Activated CD4-positive, alpha-beta T cell treated with anti-CD3 and anti-CD28 coated beads for 24 hours (primary cell): ENCODE data around the gene ERBB4.
"Not testable (repeated sequence)": the region's sequence is repeated elsewhere in the genome, so short reads cannot be mapped to it uniquely, and the experiment has no call there.

ENCODE experiments used
- DNase-seq, 2 donors: peaks; one replicate each; pipeline ENCODE4 v3.0.0-alpha.2; 2020; ENCODE audit warnings: low read depth in 2 of 2

The ERBB4 gene

DNA sequence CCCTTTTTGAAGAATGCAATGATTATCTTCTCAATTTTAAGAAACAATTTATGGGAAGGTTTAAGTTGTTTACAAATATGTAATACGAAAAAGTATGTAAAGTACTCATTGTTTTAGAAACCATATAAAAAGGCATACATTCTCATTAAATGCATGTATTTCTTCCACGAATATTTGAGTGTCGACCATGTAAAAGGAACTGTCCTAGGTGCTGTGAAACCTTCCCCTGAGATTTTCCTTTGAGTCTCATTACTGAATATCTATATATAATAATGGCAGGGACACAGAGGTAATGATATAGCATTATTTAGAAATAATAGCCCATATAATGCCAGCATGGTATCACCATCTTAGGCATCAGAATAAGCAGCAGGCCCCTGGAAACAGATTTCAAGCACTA lies 239.3 kb downstream of the ERBB4 start:
- DNase-seq: no peak

DNA sequence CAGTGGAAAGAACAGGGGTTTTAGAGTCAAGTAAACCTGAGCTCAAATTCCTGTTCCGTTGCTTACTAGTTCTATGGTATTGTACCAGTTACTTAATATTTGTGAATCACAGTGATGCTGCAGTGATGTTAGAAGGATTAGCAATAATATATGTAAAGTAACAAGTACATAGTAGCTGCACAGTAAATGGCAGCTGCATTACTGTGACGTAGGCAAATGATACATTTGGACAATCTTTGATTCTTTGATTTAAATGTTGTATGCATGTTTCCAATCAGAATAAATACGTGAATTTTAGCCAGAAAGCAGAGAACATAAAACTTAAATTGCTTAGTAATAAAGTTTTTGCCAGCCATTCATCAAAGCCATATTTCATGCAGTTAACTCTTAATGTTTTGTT lies 243.0 kb downstream of the ERBB4 start:
- DNase-seq: no peak

DNA sequence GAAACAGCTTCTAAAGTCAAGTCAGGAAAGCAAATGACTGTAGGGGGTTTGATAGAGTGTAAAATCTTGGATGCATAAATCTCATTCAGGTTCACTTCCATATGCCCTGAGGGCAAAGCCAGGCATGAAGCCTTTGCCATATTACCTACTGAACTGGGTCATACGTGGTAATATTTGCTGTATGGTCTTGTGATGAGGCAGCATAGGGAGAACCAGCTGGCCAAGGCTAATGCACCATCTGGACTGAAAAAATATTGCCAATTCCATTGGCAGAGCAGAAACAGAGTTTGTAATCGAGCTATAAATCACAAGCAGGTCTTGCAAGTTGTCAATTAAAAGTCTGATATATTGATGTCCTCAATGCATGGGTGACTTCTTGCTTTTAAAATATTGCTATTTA lies 243.8 kb downstream of the ERBB4 start:
- DNase-seq: no peak

DNA sequence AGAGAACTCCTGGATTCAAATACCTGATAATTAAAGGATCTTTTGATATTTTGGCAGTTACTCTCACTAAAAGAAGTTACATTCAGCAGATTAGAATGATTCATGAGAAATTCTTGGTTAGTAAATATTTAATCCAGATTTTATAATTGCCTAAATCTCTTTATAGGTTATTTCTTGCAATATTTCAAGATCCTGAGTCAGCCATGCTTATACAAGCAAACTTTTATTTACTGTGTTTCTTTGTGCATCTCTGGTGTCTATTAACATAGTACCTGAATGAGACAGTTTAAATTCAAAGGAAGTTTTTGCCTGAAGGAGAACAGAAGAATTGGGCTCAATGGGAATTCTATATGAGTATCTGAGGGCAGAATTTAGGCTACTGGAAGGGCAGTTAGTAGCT lies 249.3 kb downstream of the ERBB4 start:
- DNase-seq: no peak

DNA sequence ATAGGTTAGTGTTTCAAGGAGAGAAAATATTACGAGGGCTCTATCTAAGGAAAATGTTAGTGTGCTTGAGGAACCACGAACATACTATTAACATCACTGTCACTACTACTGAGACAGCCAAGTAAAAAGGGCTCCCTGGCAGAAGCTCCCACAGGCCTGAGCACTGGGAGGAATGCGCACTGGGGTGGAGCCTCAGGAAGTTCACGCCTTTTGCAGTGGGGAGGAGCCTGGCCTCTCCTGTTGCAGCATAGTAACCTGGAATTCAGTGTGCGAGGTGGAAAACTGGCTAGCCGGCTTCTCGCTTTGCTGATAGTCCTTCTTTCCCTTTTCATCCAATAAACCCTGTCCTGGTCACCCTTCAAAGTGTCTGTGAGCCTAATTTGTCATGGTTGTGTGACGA lies 250.3 kb downstream of the ERBB4 start:
- no peak for DNase-seq

DNA sequence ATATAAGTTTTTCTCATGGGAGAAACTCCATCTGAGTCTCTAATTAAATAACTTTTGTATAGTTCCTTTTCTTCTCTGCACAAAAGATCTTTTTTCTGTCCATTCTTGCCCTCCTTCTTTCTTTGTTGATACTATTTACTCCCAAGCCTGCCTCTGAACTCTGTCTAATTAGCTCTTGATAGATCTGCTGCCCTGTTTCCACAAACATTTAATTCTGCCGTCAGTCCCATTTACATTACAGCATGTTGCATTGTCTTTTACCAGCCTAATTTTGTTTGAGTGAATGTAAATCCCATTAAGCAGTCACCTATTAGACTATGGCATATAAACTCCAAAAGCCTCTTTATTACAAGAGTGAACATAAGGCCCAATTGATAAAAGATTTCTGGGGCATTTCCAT lies 254.4 kb downstream of the ERBB4 start:
- no peak for DNase-seq

DNA sequence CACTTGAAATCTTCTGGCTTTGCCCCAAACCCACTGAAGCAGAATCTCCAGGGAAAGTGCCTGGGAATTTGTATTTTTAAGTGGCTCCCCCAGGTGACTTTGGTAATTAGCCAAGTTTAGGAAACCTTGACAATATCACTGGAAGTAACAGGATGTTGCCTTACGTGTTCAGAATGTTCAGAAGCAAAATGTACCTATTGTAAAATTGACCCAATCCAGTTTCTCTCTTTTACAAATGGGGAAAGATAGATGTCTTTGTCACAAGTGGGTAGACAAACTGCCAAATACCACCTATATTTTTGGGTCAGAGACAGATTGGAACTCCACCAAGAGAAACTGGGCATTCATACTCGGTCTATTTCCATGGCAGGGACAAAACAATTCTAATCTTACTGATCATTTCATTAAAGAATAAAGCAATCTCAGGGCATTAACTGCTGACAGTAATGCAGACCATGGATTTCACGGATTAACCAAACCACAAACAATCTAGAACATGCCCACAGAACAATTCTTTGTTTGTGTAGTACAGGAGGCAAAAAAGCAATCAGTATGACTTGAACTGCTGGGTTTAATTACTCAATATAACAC lies 255.8 kb downstream of the ERBB4 start:
- no peak for DNase-seq

DNA sequence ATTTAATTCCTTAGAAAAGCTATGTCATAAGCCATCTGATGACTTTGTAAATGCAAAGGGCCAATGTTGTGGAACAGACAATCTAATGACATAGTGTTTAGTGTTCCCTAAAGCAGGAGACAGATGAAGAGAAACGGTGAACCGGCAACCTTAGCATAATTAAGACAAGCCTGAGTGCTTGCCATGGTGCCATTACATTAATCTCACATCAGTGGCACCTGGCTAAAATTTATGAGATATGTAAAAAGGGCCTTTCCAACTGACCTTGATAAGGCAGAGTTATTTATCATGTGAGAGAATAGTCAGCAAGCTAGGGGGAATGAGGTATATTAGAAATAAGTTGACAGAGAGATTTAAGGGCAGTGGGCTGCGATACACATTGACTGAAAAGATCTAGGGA lies 261.8 kb downstream of the ERBB4 start:
- DNase-seq: no peak

DNA sequence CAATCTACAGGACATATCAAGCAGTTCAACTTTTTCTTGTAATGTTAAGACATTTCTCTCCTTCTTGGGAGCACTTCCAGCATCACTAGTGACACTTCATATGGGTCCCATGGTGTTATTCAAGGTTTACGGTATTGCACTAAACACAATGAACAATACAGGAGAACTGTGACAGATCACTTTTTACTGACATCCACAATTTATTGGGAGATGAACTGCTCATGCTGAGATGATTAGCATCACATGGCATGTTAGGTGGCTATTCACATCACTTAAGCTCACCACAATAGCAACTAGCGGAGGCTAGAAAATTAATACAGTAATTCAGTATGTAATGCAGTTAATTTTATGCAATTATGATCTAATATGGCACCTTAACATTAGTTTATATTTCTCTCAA lies 264.4 kb downstream of the ERBB4 start:
- no peak for DNase-seq

DNA sequence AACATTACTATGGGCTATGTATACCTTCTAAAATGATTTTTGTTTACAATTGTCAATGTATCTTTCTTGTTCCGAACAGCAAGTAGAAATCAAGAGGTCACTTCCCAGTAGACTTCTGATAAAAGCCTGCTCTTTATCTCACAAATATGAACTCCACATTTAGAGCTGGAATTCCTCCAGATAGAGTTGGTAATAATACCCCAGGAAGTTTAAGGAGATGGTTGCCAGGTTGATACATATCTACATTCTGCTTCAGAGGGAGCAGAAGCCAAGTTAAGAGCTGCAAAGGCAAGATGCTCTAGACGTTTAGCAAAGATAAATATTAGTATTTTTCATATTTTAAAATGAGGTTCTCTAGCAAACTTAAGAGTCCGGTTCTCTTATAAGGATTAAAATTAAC lies 267.0 kb downstream of the ERBB4 start:
- no peak for DNase-seq

DNA sequence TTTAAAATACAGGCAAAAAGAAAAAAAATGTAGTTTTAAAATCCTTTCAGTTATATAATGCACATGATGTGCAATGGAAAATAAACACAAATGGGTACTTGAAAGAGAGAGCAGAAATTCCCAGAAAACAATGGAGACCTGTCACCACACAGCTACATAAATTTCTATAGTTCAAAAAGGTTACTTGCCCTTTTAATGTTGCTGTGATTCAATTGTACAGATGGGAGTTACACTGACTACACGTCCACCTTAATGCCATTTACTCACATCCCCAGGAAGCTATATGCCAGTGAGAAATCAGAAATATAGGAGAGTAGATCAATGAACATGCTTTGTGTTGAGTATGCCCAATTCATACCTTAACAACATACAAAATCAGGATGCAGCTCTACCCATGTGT lies 269.6 kb downstream of the ERBB4 start:
- no peak for DNase-seq

DNA sequence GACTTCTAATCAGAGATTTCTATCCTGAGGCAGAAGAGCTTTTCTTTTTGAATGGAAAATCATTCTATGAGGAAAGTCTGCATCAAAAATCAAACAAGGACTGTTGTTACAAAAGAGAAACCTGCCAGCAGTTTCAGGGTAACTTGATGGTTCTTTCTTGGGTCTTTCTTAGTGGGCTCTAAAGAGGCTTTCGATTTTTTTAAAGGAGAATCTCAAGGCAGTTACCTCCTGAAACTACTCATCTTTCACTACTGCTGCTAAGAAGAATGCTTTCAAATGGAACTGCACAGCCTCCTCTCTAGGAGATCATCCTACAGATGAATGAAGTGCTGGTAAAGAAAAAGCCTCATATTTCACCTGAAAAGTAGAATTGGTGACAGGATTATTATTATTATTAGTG lies 272.3 kb downstream of the ERBB4 start:
- DNase-seq: no peak

DNA sequence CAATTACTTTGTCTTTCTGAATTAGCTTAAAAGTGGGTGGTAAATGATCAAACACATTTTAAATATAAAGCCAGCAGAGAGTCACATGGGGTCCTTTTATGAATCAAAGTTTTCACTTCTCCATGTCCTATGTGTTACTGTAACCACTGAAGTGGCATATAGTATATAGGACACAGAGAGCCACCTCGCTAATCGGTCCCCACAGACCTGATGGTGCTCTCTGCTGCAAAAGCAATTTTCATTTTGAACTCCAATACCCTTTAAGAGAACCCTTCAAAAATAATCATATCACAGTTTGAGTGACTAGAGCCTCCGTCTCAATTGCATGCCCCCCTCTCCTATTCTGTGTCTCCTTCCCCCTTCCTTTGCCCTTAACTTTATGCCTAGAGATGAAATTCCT lies 272.8 kb downstream of the ERBB4 start:
- DNase-seq: no peak

DNA sequence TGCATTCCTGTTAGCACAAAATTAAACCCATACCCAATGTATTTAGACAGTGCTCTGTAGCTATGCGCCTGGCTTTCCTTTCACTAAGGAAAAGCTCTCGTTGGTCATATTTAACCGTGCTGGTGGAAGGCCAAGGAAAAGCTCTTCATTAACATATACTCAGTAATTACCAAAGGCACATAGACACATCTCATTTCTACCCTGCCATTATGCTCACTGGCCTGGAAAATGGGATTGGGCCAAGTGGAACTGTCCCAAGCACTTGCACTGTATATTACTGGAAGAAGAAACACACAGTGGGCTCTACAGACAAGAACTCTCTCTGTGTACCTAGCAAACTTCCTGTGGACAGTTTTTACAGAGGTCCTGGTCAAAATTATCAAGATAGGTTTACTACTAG lies 274.4 kb downstream of the ERBB4 start:
- DNase-seq: no peak

DNA sequence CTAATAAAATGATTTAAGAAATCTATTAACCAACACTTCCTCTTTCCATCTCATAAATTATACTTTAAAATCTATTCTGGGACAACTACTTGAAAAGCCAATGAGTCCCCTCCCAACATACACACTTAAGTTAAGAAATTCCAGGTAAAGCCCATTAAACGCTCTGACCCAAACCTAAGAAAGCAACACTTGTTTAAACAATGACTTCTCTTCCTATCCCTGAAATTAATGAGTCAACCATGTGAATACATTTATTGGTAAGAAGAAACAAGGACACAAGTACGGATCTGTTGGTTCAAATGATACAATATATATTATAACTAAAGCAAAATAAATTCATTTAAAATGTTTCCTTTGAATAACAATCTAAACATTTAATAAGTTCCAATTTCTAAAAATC lies 279.4 kb downstream of the ERBB4 start:
- DNase-seq: no peak

DNA sequence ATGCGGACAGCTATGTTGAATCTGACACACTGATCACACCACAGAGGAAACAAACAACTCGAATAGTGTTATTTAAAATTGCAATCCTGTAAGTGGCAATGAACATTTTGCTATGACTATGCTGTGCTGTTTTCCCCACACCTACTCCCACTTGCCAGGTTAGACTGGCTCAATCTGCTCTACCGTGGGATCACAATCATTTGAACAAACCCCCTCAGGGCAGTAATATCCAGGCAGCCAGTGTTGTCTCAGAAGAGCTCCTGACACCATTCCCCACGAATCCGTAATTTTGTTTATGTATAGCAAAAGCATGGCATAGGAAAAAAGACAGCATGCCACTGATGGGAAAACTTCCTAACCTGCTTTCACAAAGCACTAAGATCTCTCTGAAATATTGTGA lies 284.3 kb downstream of the ERBB4 start:
- no peak for DNase-seq

DNA sequence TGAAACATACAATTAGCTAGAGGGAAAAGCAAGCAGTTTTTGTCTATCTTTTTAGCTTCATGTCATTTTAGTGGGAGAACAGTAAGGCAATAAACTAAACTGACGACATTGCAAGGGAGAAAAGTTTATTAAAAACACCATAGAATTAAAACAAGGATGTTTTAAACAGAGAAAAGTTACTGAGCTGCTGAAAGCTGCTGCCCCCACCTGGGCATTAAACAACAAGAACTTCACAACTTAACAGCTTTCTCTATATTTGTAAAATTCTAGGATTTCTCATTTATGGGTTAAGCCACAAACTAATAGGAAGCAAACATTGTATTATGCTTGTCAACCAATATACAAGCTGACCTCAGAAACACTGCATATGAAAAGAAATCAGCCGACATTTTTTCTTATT lies 289.2 kb downstream of the ERBB4 start:
- no peak for DNase-seq

DNA sequence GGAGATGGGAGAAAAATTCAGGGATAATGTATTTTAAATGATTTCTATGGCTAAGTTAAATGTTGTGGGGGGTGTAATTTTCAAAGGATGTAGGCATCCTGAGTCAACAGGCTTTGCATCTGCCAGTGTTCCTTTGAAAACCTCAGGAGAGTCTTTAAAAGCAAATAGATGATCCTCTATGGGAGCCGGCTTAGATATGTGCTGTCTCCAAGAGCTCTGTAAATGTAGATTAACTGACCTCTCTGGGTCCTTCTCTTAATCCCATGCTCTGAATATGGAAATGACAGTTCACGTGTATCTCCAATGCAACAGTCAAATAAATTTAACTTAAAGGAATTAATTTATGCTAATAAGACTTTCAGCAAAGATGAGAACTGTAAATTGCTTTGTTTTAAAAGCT lies 292.7 kb downstream of the ERBB4 start:
- DNase-seq: no peak

DNA sequence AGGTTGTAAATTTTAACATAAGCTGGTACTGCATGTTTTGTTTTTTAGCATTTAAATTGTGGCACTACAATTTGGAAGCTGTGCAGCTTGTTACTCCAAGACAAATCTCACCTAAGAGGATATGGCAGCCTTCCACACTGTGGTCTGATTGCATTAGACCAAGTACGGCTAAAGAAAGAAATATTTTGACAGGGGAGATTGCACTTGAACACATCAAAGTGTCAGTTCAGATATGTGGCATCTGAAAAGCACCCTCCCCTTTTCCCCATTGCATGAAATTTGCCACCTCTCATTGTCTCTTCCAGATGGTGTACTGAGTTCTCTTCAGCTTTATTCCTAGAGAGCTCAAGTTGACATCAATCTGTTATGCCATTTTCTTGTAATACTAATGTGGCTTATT lies 295.9 kb downstream of the ERBB4 start:
- DNase-seq: no peak

DNA sequence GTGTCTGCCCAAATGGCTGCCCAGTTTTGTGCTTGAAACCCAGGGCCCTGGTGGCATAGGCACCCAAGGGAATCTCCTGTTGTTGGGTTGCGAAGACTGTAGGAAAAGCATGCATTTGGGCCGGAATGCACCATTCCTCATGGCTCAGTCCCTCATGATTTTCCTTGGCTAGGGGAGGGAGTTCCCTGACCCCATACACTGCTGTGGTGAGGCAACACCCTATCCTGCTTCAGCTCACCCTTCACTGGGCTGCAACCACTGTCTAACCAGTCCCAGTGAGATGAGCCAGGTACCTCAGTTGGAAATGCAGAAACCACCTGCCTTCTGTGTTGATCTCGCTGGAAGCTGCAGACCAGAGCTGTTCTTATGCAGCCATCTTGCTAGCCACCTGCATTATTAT lies 300.4 kb downstream of the ERBB4 start:
- DNase-seq: not testable (repeated sequence)

DNA sequence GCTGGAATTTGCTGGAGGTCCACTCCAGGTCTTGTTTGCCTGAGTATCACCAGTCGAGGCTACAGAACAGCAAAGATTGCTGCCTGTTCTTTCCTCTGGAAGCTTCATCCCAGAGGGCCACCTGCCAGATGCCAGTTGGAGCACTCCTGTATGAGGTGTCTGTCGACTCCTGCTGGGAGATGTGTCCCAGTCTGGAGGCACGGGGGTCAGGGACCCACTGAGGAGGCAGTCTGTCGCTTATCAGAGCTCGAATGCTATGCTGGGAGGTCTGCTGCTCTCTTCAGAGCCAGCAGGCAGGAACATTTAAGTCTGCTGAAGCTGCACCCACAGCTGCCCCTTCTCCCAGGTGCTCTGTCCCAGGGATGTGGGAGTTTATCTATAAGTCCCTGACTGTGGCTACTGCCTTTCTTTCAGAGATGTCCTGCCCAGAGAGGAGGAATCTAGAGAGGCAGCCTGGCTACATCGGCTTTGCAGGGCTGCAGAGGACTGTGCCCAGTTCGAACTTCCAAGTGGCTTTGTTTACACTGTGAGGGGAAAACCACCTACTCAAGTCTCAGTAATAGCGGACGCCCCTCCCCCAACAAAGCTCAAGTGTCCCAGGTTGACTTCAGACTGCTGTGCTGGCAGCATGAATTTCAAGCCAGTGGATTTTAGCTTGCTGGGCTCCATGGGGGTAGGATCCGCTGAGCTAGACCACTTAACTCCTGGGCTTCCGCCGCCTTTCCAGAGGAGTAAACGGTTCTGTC lies 301.1 kb downstream of the ERBB4 start:
- DNase-seq: no peak

DNA sequence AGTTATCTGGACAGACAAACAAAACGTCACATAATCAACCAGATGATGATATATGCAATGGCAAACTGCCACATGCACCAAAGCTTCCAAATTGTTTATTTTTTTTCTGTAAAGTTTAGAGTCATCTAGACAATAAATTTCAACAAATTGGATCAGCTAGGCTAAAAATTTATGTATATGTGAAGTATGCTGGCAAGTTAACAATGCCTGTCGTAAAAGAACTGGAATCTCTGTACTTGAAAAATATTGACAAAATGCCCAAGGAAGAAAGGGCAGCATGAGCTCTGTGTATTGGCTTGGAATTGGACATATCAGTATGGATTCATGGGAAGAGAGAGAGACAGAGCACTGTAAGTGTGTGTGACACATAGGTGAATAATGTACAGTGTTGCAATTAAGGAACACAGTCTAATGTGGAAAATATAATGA lies 309.8 kb downstream of the ERBB4 start:
- no peak for DNase-seq

DNA sequence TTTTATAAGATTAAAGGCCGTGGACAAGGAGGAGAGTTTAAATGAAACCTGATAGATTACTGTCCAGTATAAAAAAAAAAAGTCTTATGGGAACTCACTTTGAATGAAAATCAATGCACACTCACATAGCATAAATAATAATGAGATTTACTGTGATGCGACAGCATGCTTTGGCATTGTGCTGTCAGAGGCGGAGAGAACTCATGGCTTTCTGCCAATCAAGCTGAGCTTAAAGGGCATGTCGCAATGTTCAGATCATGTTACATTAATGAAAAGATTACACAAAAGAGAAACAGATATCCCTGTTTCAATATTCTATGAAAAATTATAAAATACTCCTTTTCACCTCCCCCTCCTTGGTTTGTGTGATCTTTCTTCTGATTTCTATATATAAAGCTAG lies 310.8 kb downstream of the ERBB4 start:
- no peak for DNase-seq

DNA sequence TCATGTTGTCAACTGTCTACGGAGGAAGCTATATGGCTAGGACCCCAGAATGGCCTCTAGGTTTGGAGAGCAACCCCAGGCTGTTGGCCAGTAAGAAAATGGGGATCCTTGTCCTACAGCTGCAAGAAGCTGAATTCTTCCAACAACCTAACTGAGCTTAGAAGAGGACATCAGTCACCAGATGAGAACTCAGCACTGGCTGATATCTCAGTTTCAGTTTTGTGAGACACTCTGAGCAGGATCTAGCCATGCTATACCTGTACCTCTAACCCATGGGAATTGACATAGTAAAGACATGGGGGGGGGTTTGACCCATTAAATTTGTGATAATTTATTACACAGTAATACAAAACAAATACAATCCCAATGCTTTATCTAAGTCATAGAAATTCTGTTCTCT lies 312.5 kb downstream of the ERBB4 start:
- no peak for DNase-seq
